ENCODE data around the gene LOC101059915.

Gene LOC101059915

GRCh38 chrX:71621603-71622002 lies 45.7 kb upstream of the LOC101059915 start:
- WGBS, result 62% methylated on average over 6 of the region's 6 CpGs
- Histone ChIP-seq H3K36me3 (ENCODE audit: control insufficient read depth in 4 of 4, insufficient read depth in 3 of 4, low read depth in 1 of 4, low read length in 3 of 4) (no peaks in the 10 kb centered on the region), H3K9ac (ENCODE audit: low read depth in 1 of 2, low read length in 2 of 2) (no peak overlapping the region), H3K9me3 (ENCODE audit: control insufficient read depth in 4 of 4, low read length in 3 of 4) (peaks cover 0 to 3% (median 0%) of the 10 kb centered on the region in 4 donors), H3K4me3 (ENCODE audit: low read depth in 1 of 3, low read length in 3 of 3) (no peak overlapping the region), H3K4me1 (ENCODE audit: control insufficient read depth in 4 of 4, insufficient read depth in 4 of 4, low read length in 3 of 4) (peaks cover 0 to 10% (median 1%) of the 10 kb centered on the region in 4 donors), H3K27ac (ENCODE audit: low read depth in 1 of 2, low read length in 2 of 2) (no peak overlapping the region), H3K27me3 (ENCODE audit: control insufficient read depth in 4 of 4, insufficient read depth in 4 of 4, low read length in 3 of 4) (no peaks in the 10 kb centered on the region)
- no peak for TF ChIP-seq ZBTB33 (IDR thresholded peaks at IDR 0.05)
- TF ChIP-seq RXRA (IDR thresholded peaks at IDR 0.05), result no peak
- no peak for TF ChIP-seq NR2F2 (IDR thresholded peaks at IDR 0.05)
- no peak for TF ChIP-seq RAD21 (IDR thresholded peaks at IDR 0.05)
- no peak for TF ChIP-seq FOXA2 (IDR thresholded peaks at IDR 0.05)
- TF ChIP-seq JUND (IDR thresholded peaks at IDR 0.05), result no peak
- no peak for TF ChIP-seq EGR1 (IDR thresholded peaks at IDR 0.05; ENCODE audit: low read depth in 2 of 2)
- no peak for TF ChIP-seq REST (IDR thresholded peaks at IDR 0.05)
- TF ChIP-seq ATF3 (IDR thresholded peaks at IDR 0.05), result no peak
- TF ChIP-seq HNF4G (IDR thresholded peaks at IDR 0.05), result no peak
- TF ChIP-seq MAX (IDR thresholded peaks at IDR 0.05), result no peak
- TF ChIP-seq GABPA (IDR thresholded peaks at IDR 0.05 in 1 of 2, conservative IDR thresholded peaks at IDR 0.05 in 1 of 2), result no peak
- no peak for TF ChIP-seq CTCF (IDR thresholded peaks at IDR 0.05; ENCODE audit: low read depth, low read length, missing input control)
- TF ChIP-seq HNF4A (conservative IDR thresholded peaks at IDR 0.05), result no peak
- TF ChIP-seq FOXA1 (IDR thresholded peaks at IDR 0.05), result no peak
- TF ChIP-seq SP1 (IDR thresholded peaks at IDR 0.05), result no peak
- no peak for DNase-seq (ENCODE audit: low spot score)

GRCh38 chrX:71622032-71622575 lies 45.2 kb upstream of the LOC101059915 start:
- 82% methylated on average over 9 of the region's 9 CpGs for WGBS
- Histone ChIP-seq H3K9me3 (ENCODE audit: control insufficient read depth in 4 of 4, low read length in 3 of 4) (peaks cover 0 to 3% (median 0%) of the 10 kb centered on the region in 4 donors), H3K27ac (ENCODE audit: low read depth in 1 of 2, low read length in 2 of 2) (no peak overlapping the region), H3K36me3 (ENCODE audit: control insufficient read depth in 4 of 4, insufficient read depth in 3 of 4, low read depth in 1 of 4, low read length in 3 of 4) (no peaks in the 10 kb centered on the region), H3K27me3 (ENCODE audit: control insufficient read depth in 4 of 4, insufficient read depth in 4 of 4, low read length in 3 of 4) (no peaks in the 10 kb centered on the region), H3K4me1 (ENCODE audit: control insufficient read depth in 4 of 4, insufficient read depth in 4 of 4, low read length in 3 of 4) (peaks cover 0 to 7% (median 1%) of the 10 kb centered on the region in 4 donors), H3K9ac (ENCODE audit: low read depth in 1 of 2, low read length in 2 of 2) (no peak overlapping the region), H3K4me3 (ENCODE audit: low read depth in 1 of 3, low read length in 3 of 3) (no peak overlapping the region)
- DNase-seq (ENCODE audit: low spot score), result no peak
- TF ChIP-seq SP1 (IDR thresholded peaks at IDR 0.05), result no peak
- no peak for TF ChIP-seq HNF4G (IDR thresholded peaks at IDR 0.05)
- no peak for TF ChIP-seq EGR1 (IDR thresholded peaks at IDR 0.05; ENCODE audit: low read depth in 2 of 2)
- no peak for TF ChIP-seq YY1 (IDR thresholded peaks at IDR 0.05)
- TF ChIP-seq CTCF (IDR thresholded peaks at IDR 0.05; ENCODE audit: low read depth, low read length, missing input control), result no peak
- no peak for TF ChIP-seq MAX (IDR thresholded peaks at IDR 0.05)
- TF ChIP-seq NR2F2 (IDR thresholded peaks at IDR 0.05), result no peak
- no peak for TF ChIP-seq RAD21 (IDR thresholded peaks at IDR 0.05)
- no peak for TF ChIP-seq REST (IDR thresholded peaks at IDR 0.05)

Measured in liver (tissue), 8 donors.